Activated CD8-positive, alpha-beta T cell treated with anti-CD3 and anti-CD28 coated beads, Interleukin-2, amount 10 ng/mL, durations not matched to agents 7 days and 5 days (primary cell): ENCODE measurements around the gene NOTCH1. TPM values are rescaled to one million over a fixed set of nuclear protein-coding genes. Genes with fewer than 3 reads are reported as not detected.
"Not testable (repeated sequence)": the region's sequence is repeated elsewhere in the genome, so short reads cannot be mapped to it uniquely, and the experiment has no call there.

Source experiments
- ATAC-seq: fragments of 150-1000 bp; cut with Tn5 transposase; one replicate; pipeline ENCODE4 v1.10.0; 2021; ENCODE audit warnings: moderate library complexity
- CTCF ChIA-PET: fragments of 350-600 bp; sonication (Branson Sonifier 250); formaldehyde crosslinking; loops from one replicate; lab custom pipeline; 2021; ENCODE audit warnings: antibody characterized with exemption; lab: Charles Lee
- POLR2A ChIA-PET: fragments of 350-600 bp; sonication (Branson Sonifier 250); formaldehyde crosslinking; loops from one replicate; lab custom pipeline; 2021; ENCODE audit warnings: antibody characterized with exemption; lab: Charles Lee
- DNase-seq: peaks from one replicate; pipeline ENCODE4 v3.0.0-alpha.2; 2020
- H3K27ac Mint-ChIP-seq: one replicate; pipeline ENCODE4 v1.8.0; 2021; ENCODE audit warnings: mild to moderate bottlenecking, mixed read lengths
- H3K27me3 Mint-ChIP-seq: one replicate; pipeline ENCODE4 v1.8.0; 2021; ENCODE audit warnings: low read depth, mixed read lengths
- H3K36me3 Mint-ChIP-seq: one replicate; pipeline ENCODE4 v1.8.0; 2021; ENCODE audit warnings: low read depth, mixed read lengths
- H3K4me1 Mint-ChIP-seq: one replicate; pipeline ENCODE4 v1.8.0; 2021; ENCODE audit warnings: low read depth, mixed read lengths
- H3K4me3 Mint-ChIP-seq: one replicate; pipeline ENCODE4 v1.8.0; 2021; ENCODE audit warnings: mild to moderate bottlenecking, mixed read lengths
- H3K9me3 Mint-ChIP-seq: one replicate; pipeline ENCODE4 v1.8.0; 2022; ENCODE audit warnings: mixed read lengths; ENCODE audit not compliant: insufficient read depth
- total RNA-seq, 2 experiments: library from RNA; stranded (reverse); gene quantifications; one replicate each; pipeline ENCODE4 v1.2.3, GENCODE V29; 2021

Gene NOTCH1
- total RNA-seq, 2 experiments from 2014 or later = 86.6 to 94.1 TPM

GRCh38 chr9:136586391-136586953 is 40.6 kb upstream of the NOTCH1 start:
- Mint-ChIP-seq H3K27ac (no peak overlapping the region), H3K4me1 (peaks cover 18% of the 10 kb centered on the region)
- ATAC-seq = no peak

GRCh38 chr9:136585531-136586120 is 39.8 kb upstream of the NOTCH1 start:
- DNase-seq = no peak
- no peak overlapping the region for H3K4me3 Mint-ChIP-seq
- H3K36me3 Mint-ChIP-seq = no peaks in the 10 kb centered on the region
- peaks cover 18% of the 10 kb centered on the region for H3K4me1 Mint-ChIP-seq
- ChIA-PET POLR2A (no interaction called here), CTCF (no interaction called here)
- no peaks in the 10 kb centered on the region for H3K27me3 Mint-ChIP-seq
- no peak overlapping the region for H3K27ac Mint-ChIP-seq
- no peaks in the 10 kb centered on the region for H3K9me3 Mint-ChIP-seq
- ATAC-seq = no peak

More at GRCh38 chr9:136586391-136586953, 40.6 kb upstream of the NOTCH1 start:
- Mint-ChIP-seq H3K4me3 (no peak overlapping the region), H3K27me3 (no peaks in the 10 kb centered on the region), H3K36me3 (no peaks in the 10 kb centered on the region), H3K9me3 (no peaks in the 10 kb centered on the region)
- ChIA-PET POLR2A (no interaction called here), CTCF (no interaction called here)
- DNase-seq = no peak

DNA sequence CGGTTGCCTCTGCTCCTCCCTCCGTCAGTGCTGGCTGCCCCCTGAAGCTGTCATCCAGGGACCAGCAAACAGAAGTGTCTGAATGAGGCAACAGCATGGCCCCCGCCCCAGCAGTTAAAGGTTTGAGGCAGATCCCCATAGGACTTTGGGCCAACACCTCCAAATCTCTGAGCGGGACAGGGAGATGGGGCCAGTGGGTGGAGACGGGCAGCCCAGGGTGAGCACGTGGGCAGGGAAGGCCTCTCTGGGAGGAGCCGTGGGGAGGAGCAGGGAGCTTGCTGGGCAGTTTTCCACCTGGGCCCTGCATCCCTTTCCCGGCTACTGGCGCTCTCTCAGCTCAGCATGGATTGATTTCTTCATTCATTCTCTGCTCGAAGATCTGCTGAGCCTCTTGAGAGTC is 39.1 kb upstream of the NOTCH1 start:
- H3K36me3 Mint-ChIP-seq = no peaks in the 10 kb centered on the region
- H3K27ac Mint-ChIP-seq = no peak overlapping the region
- ATAC-seq = no peak
- no peak for DNase-seq
- peaks cover 18% of the 10 kb centered on the region for H3K4me1 Mint-ChIP-seq
- no peak overlapping the region for H3K4me3 Mint-ChIP-seq
- H3K27me3 Mint-ChIP-seq = no peaks in the 10 kb centered on the region
- POLR2A ChIA-PET = no interaction called here
- H3K9me3 Mint-ChIP-seq = no peaks in the 10 kb centered on the region
- CTCF ChIA-PET = no interaction called here

DNA sequence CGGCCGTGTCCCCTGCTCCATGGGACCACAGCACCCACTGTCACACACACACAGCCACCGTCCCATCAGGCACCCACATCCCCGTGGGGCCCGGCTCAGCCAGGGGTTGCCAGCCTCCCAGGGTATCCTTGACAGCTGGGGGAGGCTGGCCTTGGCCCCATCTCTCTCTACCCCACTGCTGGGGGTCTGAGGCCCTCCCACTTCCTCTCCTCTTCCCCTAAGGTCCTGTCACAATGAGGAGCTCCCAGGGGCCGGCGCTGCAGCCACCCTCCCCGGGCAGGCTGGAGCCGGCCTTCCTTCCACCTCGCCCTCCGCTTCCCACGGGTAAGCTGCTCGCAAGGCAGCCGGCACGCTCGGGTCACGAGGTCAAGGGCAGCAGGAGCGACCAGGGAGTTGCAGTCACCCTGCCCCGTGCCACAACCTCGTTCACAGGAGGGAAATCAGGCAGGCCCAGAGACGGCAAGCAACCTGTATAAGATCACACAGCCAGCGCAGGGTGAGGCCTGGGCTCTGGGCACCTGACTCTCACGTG is 38.6 kb upstream of the NOTCH1 start:
- Mint-ChIP-seq H3K4me1 (peaks cover 17% of the 10 kb centered on the region), H3K9me3 (no peaks in the 10 kb centered on the region), H3K27me3 (no peaks in the 10 kb centered on the region), H3K36me3 (no peaks in the 10 kb centered on the region), H3K27ac (no peak overlapping the region), H3K4me3 (no peak overlapping the region)
- DNase-seq = no peak
- ATAC-seq = no peak
- ChIA-PET CTCF (no interaction called here), POLR2A (no interaction called here)

GRCh38 chr9:136582977-136583735 is 37.3 kb upstream of the NOTCH1 start:
- H3K9me3 Mint-ChIP-seq = no peaks in the 10 kb centered on the region
- no peak overlapping the region for H3K27ac Mint-ChIP-seq
- ChIA-PET CTCF (no interaction called here), POLR2A (no interaction called here)
- no peak for DNase-seq
- H3K4me3 Mint-ChIP-seq = no peak overlapping the region
- peaks cover 12% of the 10 kb centered on the region for H3K4me1 Mint-ChIP-seq
- no peaks in the 10 kb centered on the region for H3K36me3 Mint-ChIP-seq
- H3K27me3 Mint-ChIP-seq = no peaks in the 10 kb centered on the region
- ATAC-seq = no peak

DNA sequence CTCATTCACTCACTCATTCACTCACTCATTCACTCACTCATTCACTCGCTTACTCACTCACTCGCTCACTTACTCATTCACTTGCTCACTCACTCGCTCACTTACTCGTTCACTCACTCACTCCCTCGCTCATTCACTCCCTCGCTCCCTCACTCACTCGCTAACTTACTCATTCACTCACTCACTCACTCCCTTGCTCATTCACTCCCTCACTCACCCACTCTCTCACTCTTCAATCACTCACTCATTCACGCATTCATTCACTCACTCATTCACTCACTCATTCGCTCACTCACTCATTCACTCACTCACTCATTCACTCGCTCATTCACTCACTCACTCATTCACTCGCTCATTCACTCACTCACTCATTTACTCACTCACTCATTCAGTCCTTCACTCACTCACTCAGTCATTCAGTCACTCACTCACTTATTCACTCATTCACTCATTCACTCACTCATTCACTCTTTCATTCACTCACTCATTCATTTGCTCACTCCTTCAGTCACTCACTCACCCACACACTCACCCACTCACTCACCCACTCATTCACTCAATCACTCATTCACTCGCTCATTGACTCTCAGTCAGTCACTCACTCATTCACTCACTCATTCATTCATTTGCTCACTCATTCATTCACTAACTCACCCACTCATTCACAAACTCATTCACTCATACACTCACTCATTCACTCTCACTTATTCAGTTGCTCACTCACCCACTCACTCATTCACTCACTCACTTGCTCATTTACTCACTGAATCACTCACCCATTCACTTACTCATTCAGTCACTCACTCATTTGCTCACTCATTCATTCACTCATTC is 36.0 kb upstream of the NOTCH1 start:
- ChIA-PET POLR2A (no interaction called here), CTCF (no interaction called here)
- Mint-ChIP-seq H3K27me3 (no peaks in the 10 kb centered on the region), H3K4me3 (no peak overlapping the region), H3K27ac (no peak overlapping the region), H3K9me3 (no peaks in the 10 kb centered on the region), H3K36me3 (no peaks in the 10 kb centered on the region), H3K4me1 (peaks cover 9% of the 10 kb centered on the region)
- no peak for DNase-seq
- no peak for ATAC-seq

GRCh38 chr9:136579650-136580219 is 33.9 kb upstream of the NOTCH1 start:
- DNase-seq, CTCF ChIA-PET, H3K27me3 Mint-ChIP-seq, ATAC-seq, H3K9me3 Mint-ChIP-seq, H3K4me3 Mint-ChIP-seq, H3K4me1 Mint-ChIP-seq, POLR2A ChIA-PET, H3K27ac Mint-ChIP-seq, H3K36me3 Mint-ChIP-seq: not testable (repeated sequence)

DNA sequence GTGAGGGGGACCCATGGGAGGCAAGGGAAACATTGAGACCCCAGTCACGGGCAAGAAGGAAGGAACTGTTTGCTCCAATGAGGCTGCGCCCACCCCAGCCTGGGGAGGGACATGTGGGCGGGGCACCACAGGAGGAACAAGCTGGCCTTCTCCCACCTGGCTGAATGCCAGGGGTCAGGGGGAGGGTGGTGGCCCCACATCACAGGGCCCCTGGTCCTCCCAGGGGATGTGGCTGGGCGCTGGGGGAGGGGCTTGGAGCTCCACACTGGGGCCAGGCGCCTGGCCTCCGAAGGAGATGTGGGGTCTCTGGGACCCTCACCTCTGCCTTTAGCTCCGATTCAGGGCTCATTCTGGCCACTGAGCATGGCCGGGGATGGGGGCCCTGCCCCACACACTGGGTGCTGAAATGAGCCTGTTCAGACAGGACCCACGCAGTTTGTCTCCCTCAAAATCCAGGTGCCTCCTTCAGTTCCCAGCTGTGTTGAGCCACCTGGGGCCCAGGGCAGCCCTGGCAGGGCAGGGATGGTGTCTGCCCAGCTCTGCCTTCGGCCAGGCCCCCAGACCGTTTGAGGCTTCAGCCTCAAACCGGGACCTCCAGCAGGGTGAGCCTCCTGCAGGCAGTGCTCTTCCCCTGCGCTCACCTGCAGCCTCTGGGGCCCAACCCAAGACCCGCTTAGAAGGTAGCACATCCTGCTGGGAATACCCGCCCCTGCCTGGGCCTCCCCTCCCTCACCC is 33.2 kb upstream of the NOTCH1 start:
- ATAC-seq = peak; percentile 60
- H3K4me1 Mint-ChIP-seq = peaks cover 9% of the 10 kb centered on the region
- no peak overlapping the region for H3K27ac Mint-ChIP-seq
- no peaks in the 10 kb centered on the region for H3K36me3 Mint-ChIP-seq
- H3K9me3 Mint-ChIP-seq = no peaks in the 10 kb centered on the region
- ChIA-PET CTCF (no interaction called here), POLR2A (no interaction called here)
- no peak overlapping the region for H3K4me3 Mint-ChIP-seq
- H3K27me3 Mint-ChIP-seq = no peaks in the 10 kb centered on the region
- peak; percentile 36 for DNase-seq

DNA sequence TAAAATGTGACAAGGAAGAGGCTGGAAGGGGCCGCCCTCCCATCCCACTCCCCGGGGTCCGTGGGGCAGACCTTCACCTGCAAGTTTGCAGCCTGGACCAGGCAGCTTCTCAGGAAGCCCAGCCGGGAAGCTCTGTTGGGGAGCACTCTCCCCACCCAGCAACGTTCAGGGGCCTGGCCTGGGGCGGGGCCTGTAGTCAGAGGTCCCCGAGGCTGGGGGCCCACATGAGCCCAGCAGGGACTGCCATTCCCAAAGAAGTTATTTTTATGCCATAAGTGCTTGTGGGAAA is 32.7 kb upstream of the NOTCH1 start:
- no peaks in the 10 kb centered on the region for H3K9me3 Mint-ChIP-seq
- H3K27ac Mint-ChIP-seq = no peak overlapping the region
- H3K27me3 Mint-ChIP-seq = no peaks in the 10 kb centered on the region
- peak; percentile 27 for ATAC-seq
- ChIA-PET POLR2A (no interaction called here), CTCF (no interaction called here)
- H3K4me3 Mint-ChIP-seq = no peak overlapping the region
- no peak for DNase-seq
- H3K36me3 Mint-ChIP-seq = no peaks in the 10 kb centered on the region
- peaks cover 9% of the 10 kb centered on the region for H3K4me1 Mint-ChIP-seq

DNA sequence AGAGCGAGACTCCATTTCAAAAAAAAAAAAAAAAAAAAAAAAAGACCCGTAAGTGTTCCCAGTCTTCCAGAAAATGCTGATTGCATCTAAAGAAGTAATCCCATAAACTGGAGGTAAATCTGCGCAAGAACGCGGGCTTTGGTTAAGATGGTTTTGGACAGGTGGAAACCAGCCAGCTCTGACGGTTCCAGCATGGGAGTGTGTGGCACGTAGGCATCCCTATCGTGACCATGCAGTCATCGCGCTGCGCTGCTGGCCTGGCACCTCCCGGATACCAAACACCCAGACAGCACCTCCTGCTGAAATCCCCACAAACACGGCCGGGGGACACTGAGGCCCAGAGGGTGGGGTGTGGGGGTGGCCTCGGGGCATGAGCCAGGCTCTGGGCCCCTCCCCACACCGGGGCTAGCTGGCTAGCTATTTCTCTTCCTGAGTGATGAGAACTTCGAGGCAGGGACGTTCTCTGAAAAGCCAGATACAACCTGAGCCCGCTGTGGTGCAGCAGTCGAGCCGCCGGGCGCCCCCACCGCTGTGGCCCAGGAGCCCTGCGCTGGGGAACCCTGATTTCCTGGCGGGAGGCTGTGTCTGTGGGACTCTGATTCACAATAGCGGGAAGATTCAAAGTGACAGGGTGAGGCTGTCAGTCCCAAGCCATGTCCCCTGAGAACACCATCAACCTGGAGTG is 32.2 kb upstream of the NOTCH1 start:
- H3K9me3 Mint-ChIP-seq = no peaks in the 10 kb centered on the region
- peak; percentile 33 for DNase-seq
- ChIA-PET POLR2A (interaction anchor here (0.8 kb wide), 1 partner anchor 44 kb away, joined by 3 read pairs; no protein-coding TSS in a partner anchor), CTCF (no interaction called here)
- no peaks in the 10 kb centered on the region for H3K27me3 Mint-ChIP-seq
- H3K4me3 Mint-ChIP-seq = no peak overlapping the region
- H3K27ac Mint-ChIP-seq = no peak overlapping the region
- peak; percentile 42 for ATAC-seq
- no peaks in the 10 kb centered on the region for H3K36me3 Mint-ChIP-seq
- H3K4me1 Mint-ChIP-seq = peaks cover 9% of the 10 kb centered on the region

GRCh38 chr9:136576269-136576626 is 30.4 kb upstream of the NOTCH1 start:
- Mint-ChIP-seq H3K36me3 (no peaks in the 10 kb centered on the region), H3K9me3 (no peaks in the 10 kb centered on the region), H3K4me3 (no peak overlapping the region), H3K27me3 (no peaks in the 10 kb centered on the region), H3K4me1 (peaks cover 9% of the 10 kb centered on the region), H3K27ac (no peak overlapping the region)
- ATAC-seq = no peak
- DNase-seq = no peak
- ChIA-PET CTCF (no interaction called here), POLR2A (no interaction called here)
